Smooth muscle cell of the brain vasculature (primary cell): ENCODE results near the gene TAF4B.
"Not testable (repeated sequence)": the region's sequence is repeated elsewhere in the genome, so short reads cannot be mapped to it uniquely, and the experiment has no call there.

Experiments
- DNase-seq: peaks from one replicate; pipeline ENCODE4 v3.0.0-alpha.2; 2012; ENCODE audit warnings: low read depth, low spot score

Gene TAF4B

DNA sequence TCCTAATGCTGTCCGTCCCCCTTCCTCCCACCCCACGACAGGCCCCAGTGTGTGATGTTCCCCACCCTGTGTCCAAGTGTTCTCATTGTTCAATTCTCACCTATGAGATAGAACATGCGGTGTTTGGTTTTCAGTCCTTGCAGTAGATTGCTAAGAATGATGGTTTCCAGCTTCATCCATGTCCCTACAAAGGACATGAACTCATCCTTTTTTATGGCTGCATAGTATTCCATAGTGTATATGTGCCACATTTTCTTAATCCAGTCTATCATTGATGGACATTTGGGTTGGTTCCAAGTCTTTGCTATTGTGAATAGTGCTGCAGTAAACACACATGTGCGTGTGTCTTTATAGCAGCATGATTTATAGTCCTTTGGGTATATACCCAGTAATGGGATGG, 12.5 kb downstream of the TAF4B start:
- not testable (repeated sequence) for DNase-seq

- DNase-seq, result not testable (repeated sequence)
Observed at GRCh38 chr18:26242392-26242791, 16.1 kb downstream of the TAF4B start.

GRCh38 chr18:26245434-26245833, 19.2 kb downstream of the TAF4B start:
- not testable (repeated sequence) for DNase-seq

- DNase-seq, result no peak
Observed at GRCh38 chr18:26252411-26252810, 26.2 kb downstream of the TAF4B start.

GRCh38 chr18:26254808-26255207, 28.6 kb downstream of the TAF4B start:
- DNase-seq, result not testable (repeated sequence)

- DNase-seq, result no peak
Observed at GRCh38 chr18:26255695-26256622, 29.7 kb downstream of the TAF4B start.

- no peak for DNase-seq
Observed at GRCh38 chr18:26258711-26259110, 32.5 kb downstream of the TAF4B start.

DNA sequence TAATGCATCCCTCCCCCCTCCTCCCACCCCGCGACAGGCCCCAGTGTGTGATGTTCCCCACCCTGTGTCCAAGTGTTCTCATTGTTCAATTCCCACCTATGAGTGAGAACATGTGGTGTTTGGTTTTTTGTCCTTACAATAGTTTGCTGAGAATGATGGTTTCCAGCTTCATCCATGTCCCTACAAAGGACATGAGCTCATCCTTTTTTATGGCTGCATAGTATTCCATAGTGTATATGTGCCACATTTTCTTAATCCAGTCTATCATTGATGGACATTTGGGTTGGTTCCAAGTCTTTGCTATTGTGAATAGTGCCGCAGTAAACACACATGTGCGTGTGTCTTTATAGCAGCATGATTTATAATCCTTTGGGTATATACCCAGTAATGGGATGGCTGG, 33.2 kb downstream of the TAF4B start:
- DNase-seq, result not testable (repeated sequence)

DNA sequence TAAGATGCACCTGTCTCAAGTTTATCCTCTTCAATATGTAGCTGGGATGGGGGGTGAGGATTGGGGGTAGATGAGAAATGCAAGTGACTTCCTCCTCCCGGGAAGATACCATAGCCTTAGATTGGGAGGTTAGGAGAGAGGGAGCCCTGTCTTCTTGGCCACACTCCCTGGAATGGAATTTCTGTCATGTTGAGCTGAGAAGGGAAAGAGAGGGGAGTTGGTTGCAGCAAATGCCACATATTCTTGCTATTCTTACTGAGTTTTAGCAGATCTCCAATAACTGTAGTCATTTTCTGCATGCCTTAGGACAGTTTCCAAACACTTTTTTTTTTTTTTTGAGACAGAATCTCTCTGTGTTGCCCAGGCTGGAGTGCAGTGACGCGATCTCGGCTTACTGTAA, 35.9 kb downstream of the TAF4B start:
- DNase-seq, result no peak

DNA sequence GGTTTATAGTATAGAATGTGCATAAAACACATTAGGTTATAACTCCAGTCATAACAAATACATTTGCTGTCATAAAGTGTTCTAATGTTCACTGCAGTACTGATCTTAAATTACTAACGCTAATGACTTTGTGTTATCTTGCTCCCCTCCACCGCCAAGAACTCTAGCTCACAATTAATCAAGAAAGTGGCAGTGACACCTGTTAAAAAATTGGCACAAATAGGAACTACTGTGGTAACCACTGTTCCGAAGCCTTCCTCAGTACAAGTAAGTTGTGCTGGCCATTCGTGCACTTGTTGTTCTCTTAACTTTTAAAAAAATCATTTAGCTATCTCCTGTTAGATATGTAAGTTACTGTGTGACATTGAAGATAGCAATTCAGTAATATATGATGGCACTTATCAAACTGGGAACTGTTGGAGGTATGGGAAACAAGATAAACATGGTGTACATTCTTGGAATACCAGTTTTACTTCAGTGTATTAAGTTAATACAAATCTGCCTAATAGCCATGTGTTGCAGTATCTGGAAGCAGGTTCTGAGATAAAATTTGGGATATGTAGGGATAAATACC, 41.2 kb downstream of the TAF4B start:
- DNase-seq, result no peak

DNA sequence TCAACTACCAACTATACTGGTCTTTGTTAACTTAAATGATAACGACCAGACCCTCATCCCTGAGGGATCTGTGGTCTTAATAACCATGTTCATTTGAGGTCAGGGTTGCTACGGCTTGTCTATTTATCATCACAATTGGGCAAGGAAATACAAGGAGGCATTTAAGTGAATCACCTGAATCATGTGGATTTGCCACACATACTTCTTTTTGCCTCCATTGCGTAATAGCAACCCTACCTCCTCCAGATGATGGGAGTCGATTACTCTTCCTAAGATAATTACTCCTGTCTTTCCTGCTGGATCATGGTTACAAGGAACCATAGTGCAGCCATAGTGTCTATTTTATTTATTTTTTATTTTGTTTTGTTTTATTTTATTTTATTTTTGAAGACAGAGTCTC, 42.2 kb downstream of the TAF4B start:
- DNase-seq, result no peak

- no peak for DNase-seq
Observed at GRCh38 chr18:26271917-26272549, 45.8 kb downstream of the TAF4B start.

DNA sequence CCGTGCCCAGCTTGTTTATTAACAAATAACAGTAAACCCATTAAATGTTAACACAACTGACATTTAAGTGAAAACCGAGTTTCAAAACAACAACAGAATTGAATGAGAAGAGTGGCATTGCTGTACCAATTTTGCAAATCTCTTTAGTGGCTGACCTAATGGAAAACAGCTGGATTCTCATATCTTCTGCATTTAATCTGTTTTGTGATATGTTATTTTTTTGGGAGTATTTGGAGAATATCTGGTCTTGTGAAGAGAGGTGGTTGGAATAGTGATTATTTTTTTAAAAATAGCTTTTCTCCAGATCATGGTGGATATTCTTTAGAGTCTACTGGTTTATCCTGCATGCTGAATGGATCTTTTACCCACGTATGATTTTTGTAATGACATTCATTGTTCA, 51.1 kb downstream of the TAF4B start:
- no peak for DNase-seq

DNA sequence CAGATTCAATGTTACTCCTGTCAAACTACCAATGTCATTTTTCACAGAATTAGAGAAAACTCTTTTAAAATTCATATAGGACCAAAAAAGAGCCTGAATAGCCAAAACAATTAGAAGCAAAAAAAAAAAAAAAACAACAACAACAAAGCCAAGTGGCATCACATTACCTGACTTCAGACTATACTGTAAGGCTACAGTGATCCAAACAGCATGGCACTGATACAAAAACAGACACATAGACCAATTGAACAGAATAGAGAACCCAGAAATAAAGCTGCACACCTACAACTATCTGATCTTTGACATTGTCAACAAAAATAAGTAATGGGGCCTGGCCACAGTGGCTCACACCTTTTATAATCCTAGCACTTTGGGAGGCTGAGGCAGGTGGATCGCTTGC, 53.2 kb downstream of the TAF4B start:
- DNase-seq, result no peak

- no peak for DNase-seq
Observed at GRCh38 chr18:26286008-26286407, 59.8 kb downstream of the TAF4B start.

DNA sequence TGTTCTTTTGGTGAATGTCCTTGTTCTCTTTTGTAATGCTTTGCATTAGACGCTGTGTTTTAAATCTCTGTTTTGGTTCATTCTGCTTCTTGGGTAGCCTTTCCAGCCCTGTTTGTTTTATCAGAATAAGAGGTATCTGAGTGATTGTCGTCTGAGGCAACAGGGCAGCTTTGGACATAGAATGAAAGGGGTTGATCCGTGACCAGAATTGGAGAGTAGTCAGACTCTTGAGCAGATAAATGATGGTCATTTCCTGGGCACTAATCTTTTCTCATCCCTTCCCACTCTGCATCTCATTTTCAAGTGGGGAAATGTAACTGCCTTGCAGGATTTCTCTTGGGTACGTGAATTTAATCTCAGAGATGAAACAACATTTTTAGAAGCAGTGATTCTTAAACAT, 61.4 kb downstream of the TAF4B start:
- DNase-seq, result no peak

DNA sequence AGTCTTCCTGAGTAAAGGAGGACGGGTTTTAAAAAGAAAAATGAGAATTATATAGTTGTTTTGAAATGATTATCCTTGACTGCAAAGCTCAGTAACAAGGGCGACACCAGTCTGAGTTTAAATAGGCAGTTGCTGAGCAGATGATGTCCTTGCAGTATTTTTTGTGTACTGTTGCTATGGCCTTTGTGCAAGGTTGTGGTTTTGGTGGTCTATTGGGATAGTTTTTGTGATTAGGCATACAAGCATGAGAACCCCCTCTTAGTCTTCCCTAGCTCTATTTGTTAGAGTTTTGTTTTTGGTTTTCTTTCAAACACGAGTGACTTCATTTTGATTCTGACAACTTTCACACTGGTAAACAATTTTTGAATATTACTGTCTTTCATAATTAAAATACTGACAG, 64.1 kb downstream of the TAF4B start:
- DNase-seq, result no peak

DNA sequence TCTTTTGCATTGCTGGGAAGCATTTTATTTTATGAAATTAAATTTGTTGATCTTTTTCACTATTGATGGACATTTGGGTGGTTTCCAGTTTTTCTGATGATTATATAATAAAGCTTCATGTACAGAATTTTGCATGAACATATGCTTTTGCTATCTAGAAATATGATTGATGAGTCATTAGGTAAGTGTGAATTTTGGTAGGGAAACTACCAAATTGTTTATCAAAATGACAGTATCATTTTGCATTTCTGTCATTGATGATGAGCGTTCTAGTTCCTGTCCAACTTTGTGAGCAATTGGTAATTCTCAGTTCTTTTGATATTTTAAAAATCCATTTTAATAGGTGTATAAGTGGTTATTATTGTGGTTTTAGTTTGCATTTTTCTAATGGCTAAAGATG, 67.7 kb downstream of the TAF4B start:
- DNase-seq, result no peak

DNA sequence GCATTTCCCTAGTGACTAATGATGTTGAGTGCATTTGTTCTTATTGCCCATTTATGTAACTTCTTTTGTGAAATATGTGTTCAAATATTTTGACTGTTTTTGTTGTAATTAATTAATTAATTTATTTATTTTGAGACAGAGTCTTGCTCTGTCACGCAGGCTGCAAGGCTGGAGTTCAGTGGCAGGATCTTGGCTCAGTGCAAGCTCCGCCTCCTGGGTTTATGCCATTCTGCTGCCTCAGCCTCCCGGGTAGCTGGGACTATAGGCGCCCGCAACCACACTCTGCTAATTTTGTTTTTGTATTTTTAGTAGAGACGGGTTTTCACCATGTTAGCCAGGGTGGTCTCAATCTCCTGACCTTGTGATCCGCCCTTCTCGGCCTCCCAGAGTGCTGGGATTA, 71.9 kb downstream of the TAF4B start:
- DNase-seq, result no peak

GRCh38 chr18:26301681-26302080, 75.4 kb downstream of the TAF4B start:
- DNase-seq, result peak; percentile 21

GRCh38 chr18:26303222-26303621, 77.0 kb downstream of the TAF4B start:
- not testable (repeated sequence) for DNase-seq

- no peak for DNase-seq
Observed at GRCh38 chr18:26304511-26304910, 78.3 kb downstream of the TAF4B start.
